Effector CD4-positive, alpha-beta T cell (primary cell): Measurements from ENCODE around the gene RAB26.

Experiments
- DNase-seq: peaks from one replicate; pipeline ENCODE4 v3.0.0-alpha.2; 2020

Gene RAB26

GRCh38 chr16:2145843-2146242, 2.6 kb upstream of the RAB26 start:
- no peak for DNase-seq

- DNase-seq, result no peak
These were observed 1.0 kb upstream of the RAB26 start for GRCh38 chr16:2147378-2147777.

DNA sequence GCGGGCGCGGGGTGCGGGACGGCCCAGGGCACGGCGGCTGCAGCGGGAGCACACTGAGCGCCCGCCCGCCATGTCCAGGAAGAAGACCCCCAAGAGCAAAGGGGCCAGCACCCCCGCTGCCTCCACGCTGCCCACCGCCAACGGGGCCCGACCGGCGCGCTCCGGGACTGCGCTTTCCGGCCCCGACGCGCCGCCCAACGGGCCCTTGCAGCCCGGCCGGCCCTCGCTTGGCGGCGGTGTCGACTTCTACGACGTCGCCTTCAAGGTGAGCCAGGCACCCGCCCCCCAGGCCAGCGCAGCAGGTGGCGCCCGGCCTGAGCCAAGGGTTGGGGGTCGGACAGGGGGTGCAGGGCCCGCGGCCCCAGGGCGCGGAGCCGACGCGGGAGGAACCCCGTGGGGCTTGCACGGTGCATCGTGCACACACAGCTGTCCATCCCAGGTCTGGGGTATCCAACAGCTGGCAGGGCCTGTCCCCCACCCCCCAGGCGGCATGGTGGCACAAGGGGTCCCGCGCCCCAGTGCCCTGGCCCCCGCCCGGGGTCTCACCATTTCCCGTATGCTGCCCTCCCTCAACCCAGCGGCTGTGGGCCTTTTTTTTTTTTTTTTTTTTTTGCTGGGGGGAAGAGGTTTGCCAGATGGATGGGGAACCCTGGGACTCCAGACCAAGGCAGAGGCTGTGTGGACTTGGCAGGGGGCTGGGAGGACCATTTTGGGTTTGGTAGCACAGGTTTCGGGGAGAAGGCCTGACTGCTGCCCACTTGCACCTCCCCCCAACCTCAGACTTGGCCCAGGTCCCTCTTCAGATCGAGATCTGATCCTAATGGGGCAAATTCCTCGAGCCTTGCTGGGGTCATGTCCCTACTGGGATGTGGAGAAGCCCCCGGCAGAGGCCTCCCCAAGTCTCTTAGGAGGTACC, 547 bp downstream of the RAB26 start:
- no peak for DNase-seq

DNA sequence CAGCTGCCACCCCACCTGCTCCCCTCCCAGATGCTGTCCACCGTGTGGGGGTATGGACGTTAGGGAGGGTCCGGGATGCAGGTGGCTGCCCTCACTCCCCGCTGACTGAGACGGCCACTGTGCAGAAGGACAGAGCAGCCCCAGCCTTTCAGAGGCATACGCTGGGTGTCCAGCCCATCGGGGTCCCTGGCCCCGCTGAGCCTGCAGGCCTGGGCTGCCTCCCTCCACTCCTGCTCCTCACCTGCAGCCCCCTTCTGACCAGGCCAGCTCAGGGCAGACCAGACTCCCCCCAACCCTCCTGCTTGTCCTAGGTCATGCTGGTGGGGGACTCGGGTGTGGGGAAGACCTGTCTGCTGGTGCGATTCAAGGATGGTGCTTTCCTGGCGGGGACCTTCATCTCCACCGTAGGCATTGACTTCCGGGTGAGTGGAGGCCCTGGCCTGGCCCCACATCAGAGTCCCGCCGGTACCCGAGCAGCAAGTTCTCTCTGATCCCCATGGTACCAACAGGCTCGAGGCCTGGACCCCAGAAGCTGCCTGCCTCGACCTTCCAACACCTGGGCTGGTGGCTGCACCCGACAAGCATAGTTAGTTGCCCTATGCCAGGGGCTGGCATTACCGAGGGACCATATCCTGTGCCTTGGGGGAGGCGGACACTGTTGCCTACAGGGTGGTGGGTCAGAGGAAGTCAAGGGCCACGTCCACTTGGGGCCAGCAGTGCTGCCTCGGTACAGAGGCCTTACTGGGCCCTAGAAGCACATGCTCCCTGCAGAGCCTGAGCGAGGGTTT, 1.4 kb downstream of the RAB26 start:
- DNase-seq, result no peak

GRCh38 chr16:2150418-2151187, 2.2 kb downstream of the RAB26 start:
- no peak for DNase-seq

DNA sequence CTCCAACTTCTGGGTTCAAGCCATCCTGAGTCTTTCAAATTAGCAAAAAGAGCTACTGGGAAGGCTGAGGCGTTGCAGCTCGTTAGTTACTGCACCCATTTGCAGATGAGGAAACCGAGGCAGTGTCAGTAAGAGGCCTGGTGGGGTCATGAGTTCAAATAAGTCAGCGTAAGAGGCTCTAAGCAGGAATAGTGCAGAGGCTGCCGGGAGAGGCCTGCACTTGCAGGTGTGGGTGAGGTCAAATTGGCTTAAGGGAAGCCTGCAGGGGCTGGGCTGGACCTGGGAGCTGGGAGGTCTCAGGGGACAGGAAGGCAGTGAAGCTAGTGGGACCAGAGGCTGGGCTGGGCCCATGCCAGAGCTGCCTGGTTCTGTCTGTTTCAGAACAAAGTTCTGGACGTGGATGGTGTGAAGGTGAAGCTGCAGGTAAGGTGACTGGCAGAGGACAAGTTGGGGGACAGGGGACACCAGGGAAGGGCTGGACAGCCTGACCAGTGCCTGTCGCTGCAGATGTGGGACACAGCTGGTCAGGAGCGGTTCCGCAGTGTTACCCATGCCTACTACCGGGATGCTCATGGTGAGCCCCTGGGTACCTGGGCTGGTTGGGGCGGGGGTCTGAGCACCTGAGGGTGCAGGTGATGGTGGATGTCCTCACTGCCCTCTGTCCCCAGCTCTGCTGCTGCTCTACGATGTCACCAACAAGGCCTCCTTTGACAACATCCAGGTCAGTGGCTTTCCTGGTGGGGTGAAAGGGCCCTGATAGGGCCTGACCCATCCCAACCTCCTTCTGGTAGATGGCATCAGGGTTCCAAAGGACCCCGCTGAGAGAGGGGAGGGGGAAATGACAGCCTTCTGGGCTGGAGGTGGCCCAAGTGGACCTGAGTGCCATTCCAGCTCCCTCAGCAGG, 3.0 kb downstream of the RAB26 start:
- DNase-seq, result no peak

DNA sequence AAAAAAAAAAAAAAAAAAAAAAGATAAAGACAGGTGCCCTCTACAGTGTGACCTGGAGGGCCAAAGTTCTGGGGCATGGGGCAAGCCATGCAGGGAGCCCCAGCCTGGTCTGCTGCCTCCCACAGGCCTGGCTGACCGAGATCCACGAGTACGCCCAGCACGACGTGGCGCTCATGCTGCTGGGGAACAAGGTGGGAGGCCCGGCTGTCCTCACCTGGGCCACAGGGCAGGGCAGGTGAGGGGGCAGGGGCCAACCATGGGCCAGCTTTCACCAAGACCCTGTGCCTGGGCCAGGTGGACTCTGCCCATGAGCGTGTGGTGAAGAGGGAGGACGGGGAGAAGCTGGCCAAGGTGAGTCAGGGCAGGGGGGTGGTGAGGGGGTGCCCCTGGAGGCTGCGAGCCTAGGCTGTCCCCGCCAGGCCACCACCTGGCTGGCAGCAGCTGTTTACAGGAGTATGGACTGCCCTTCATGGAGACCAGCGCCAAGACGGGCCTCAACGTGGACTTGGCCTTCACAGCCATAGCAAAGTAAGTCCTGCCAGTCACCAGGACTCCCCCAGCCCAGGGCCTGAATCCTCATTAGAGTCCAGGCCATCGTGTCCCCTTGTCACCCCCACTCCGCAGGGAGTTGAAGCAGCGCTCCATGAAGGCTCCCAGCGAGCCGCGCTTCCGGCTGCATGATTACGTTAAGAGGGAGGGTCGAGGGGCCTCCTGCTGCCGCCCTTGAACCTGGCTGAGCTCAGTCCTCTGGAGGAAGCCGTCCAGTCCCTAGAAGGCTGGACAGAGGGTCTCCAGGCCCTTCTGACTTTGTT, 4.5 kb downstream of the RAB26 start:
- DNase-seq, result no peak

DNA sequence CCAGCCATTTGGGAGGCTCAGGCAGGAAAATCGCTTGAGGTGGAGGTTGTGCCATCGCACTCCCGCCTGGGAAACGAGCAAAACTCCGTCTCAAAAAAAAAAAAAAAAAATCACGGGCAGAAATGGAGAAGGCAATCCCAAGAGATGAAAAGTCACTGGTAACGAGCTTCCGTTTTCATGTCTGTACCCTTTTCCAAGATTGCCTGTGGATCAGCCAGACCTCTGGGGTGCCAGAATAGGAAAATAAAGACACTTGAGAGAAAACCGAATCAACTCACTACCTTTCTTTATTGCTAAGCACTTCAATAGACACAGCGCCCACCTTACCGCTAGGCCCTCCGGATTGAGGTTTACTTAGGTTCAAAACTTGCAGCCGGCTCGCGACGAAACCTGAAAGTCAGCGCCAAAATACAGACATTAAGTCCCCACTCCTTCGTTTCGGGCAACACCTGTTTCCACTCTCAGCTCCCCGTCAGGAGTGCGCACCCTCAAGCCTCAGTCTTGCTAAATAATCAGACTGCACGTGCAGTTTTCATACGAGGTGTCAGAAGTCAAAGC, 6.2 kb downstream of the RAB26 start:
- DNase-seq, result no peak

DNA sequence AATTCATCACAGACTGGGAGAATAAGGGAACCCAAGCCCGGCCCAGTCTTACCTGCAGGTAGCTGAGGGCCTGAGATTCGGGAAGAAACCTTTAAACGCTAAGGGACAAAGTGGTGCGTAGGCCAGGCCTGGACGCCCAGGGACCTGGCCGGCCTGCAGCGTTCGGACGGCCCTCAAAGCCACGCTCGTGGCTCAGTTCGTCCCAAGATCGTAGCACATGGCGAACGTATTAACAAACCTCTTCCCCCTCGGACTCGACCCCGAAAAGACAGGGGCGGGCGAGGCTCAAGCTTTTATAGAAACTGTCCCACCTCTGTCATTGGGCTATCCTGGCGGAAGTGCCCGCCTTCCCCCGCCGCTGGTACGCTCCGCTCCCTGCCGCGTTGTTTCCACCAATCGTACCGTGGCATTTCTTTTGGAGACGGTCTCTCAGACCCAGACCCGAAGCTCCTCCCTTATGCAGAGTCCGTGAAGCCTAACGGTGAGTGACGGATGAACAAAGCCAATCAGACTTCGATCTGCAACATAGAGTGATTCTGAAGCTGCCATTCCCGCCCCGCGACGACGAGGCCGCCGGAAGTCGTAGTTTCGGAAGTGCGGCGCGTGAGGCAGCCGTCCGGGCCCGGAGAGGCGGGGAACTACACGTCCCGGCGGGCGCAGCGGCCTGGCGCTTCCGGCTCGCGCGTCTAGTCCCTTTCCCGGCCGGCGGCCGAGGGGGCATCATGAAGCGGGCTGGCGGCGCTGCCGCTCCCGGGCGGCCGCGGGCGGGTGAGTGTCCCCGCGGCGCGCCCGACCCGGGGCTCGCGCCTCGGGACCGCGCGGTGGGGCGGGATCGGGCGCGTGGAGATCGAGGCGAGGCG, 6.9 kb downstream of the RAB26 start, which contains the start of gene TRAF7:
Gene TRAF7, plus strand, starts transcription at position 692 of the 860 bp plus-strand sequence. CDS start 8,139 bp downstream, outside the sequence.
- DNase-seq, result peak; percentile 95

DNA sequence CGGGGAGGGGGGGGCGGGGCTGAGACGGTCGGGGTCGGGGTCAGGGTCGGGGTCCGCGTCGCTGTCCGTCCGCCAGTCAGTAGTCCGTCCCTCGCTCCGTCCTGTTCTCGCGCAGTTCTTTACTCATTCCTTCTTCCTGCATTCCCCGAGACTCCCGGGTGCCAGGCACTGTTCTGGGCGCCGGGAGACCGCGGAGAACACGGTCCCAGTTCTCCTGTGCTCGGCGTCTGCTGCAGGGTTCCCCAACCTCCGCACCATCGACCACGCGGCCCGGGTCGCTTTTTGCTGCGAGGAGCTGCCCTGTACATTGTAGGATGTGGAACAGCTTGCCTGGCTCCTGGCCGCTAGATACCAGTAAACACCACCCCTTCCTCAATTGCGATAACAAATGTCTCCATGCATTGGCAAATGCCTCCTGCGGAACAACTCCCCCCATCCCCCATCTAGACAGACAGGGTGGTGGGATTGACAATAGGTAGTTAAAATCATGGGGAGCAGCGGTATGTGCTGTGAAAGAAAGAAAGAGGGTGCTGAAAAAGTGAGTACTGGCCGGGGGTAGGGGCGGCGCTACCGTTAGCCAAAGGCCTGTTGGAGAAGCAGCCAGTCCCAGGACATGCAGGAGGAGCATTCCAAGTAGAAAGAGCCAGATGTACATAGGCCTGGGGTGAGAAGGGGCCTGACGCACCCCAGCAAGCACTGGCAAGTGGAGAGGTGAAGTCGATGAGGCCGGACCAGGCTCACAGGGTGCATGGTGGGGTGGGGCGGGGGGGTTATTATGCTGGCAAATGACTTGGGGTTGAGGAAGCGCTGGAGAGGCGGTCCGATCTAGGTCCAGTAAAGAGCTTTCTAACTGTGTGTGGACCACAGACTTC, 7.8 kb downstream of the RAB26 start:
- DNase-seq, result no peak

DNA sequence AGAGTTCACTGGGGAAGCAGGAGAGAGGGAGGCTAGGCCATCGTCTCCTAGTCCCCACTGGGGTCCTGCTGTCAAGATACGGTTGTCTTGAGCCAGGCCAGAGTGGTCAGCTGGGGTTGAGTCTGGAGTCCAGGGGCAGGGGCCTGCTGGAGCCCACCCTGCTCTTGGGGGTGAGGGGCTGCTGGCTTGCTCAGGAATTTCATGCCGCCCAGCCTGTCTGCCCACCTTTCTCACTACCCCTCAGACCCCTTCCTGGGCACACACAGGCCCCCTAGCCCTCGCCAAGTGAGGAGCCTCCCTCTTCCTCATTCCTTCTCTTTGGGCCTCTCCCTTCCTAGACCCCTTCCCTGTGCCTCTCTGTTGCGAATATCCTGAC, 8.4 kb downstream of the RAB26 start:
- DNase-seq, result no peak

DNA sequence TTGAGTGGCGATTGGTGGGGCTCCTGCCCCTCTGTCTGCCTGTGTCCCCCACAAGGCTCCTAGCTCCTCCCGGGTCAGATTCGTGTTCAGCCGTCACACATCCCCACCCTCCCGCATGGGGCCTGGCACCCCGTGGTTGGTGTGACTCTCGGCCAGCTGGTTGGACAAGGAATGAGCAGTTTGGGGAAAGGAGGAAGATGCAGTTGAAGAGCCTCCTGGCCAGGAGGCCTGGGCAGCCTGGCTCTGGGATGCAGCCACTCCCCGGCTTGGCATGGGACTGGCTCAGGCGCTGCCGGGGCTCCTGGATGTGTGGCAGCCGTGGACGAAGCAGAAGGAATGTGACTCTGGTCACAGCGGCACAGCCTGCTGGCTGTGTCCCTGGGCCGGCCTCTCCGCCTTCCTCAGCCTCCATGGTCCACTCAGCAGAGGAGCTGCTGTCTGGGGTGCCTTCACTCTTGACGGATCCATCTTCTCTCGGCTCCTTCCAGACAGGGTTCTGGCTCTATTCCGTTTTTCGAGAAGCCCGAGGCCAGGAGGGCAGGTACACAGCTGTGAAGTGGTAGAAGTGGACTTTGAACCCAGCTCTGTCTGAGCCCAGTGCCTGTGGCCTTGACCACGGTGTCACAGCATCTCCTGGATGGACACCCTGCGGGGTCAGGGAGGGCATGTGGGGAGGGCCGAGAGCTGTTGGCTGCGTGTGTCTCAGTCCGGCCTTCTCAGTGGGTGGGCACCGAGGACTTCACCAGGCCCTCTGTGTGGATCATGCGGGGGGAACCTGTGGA, 9.2 kb downstream of the RAB26 start:
- DNase-seq, result no peak

DNA sequence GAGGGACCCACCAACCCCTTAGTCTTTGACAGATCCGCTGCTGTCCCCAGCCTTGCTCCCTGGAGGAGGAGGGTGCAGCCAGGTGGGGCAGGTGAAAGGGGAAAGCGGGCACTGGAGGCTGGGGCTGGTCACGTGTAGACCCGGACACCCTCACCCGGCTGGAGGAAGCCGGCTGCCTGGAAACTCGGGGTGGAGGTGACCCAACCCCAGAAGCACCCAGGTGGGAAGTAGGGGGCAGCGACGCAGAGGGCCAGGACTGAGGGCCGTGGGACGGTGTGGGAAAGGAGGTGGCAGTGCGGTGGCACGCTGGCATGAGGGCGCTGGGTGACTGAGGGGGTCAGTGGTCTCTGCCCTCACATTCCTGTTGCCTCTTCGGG, 9.8 kb downstream of the RAB26 start:
- no peak for DNase-seq

GRCh38 chr16:2159175-2159838, 10.9 kb downstream of the RAB26 start:
- DNase-seq, result no peak

GRCh38 chr16:2160915-2161551, 12.6 kb downstream of the RAB26 start:
- DNase-seq, result no peak

DNA sequence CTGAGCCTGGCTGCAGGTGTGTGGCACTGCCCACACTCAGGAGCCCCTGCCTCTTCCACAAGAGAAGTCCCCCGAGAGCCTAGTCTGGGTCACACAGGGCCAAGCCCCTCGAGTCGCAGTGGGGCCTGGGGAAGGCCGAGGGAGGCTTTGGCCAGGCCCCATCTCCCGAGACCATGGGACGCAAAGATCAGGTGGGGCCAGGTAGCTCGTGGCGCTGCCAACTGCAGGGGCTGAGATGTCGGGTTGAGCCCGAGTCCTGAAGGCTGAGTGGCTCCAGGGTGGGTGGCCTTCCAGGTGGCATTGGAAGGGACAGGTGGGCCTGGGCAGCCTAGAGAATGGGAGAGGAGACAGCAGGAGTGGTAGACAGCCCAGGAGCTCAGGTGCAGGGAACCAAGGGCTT, 13.5 kb downstream of the RAB26 start:
- DNase-seq, result no peak

DNA sequence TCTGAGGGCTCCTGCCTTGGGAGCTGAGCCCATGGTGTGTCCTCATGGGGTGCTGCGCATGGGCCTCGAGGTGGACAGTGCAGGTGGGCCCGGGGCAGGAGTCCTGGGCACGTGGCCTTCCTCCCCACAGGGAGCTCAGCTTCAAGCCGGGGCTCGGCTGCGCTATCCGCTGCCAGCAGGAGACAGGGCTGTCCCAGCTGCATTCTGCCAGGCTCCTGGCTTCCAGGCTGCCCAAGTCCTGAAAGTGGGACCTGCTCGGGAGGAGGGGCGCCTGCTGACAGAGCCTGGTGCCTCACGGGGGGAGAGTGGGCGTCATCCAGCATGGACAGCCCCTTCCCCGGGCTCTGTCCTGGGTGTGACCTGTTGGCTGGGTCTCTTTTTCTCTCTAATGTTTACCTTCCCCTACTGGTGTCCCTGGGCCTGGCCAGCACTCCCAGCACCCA, 14.3 kb downstream of the RAB26 start:
- DNase-seq, result no peak
